SK-N-MC (cell line): ENCODE data around the gene PRKAR1B.
"Not testable (repeated sequence)": the region's sequence is repeated elsewhere in the genome, so short reads cannot be mapped to it uniquely, and the experiment has no call there.

Experiments used
- DNase-seq: peaks from one replicate; pipeline ENCODE4 v3.0.0-alpha.2; 2011; ENCODE audit warnings: low read depth, low spot score
- H3K27ac ChIP-seq: fragments of 200-600 bp; sonication (generic); 2 replicates; pipeline ENCODE4 v1.5.1; 2016; ENCODE audit warnings: mixed run types
- H3K36me3 ChIP-seq: fragments of 200-600 bp; sonication (generic); 2 replicates; pipeline ENCODE4 v1.6.1; 2017; ENCODE audit warnings: antibody characterized with exemption, low read length, mixed read lengths; ENCODE audit not compliant: insufficient read depth
- H3K4me3 ChIP-seq: fragments of 200-600 bp; sonication (generic); 2 replicates; pipeline ENCODE4 v1.5.1; 2016
- H3K9ac ChIP-seq: fragments of 200-600 bp; sonication (generic); 2 replicates; pipeline ENCODE4 v1.8.0; 2017; ENCODE audit warnings: mixed run types, mixed read lengths; ENCODE audit not compliant: insufficient read length
- H3K9me3 ChIP-seq: fragments of 200-600 bp; sonication (generic); 2 replicates; pipeline ENCODE4 v1.6.1; 2017; ENCODE audit warnings: low read depth, mild to moderate bottlenecking, antibody characterized with exemption, low read length, moderate library complexity, mixed read lengths
- EZH2 ChIP-seq: fragments of 200-600 bp; sonication (generic); IDR thresholded peaks from one replicate; pipeline ENCODE4 v1.6.1; 2017; ENCODE audit warnings: antibody characterized with exemption
- FOXP2 ChIP-seq: optimal IDR thresholded peaks from 2 replicates; pipeline ENCODE3; 2011; ENCODE audit warnings: mild to moderate bottlenecking, moderate library complexity; ENCODE audit not compliant: insufficient read depth; ENCODE audit errors: extremely low read length, control extremely low read depth
- POLR2AphosphoS5 ChIP-seq: IDR thresholded peaks from 2 replicates; pipeline ENCODE4 v1.6.1; 2012; ENCODE audit warnings: mild to moderate bottlenecking, low read depth, low read length, borderline replicate concordance

PRKAR1B gene

GRCh38 chr7:555551-556160 lies 171.4 kb downstream of the PRKAR1B start:
- no peak overlapping the region for H3K4me3 ChIP-seq
- DNase-seq, result no peak
- H3K27ac ChIP-seq, result no peak overlapping the region
- no peak overlapping the region for H3K9ac ChIP-seq
- no peaks in the 10 kb centered on the region for H3K36me3 ChIP-seq
- H3K9me3 ChIP-seq, result no peaks in the 10 kb centered on the region
- no peak for TF ChIP-seq FOXP2
- TF ChIP-seq EZH2, result no peak
- TF ChIP-seq POLR2AphosphoS5, result no peak

- H3K9me3 ChIP-seq, result no peaks in the 10 kb centered on the region
- H3K27ac ChIP-seq, result no peak overlapping the region
- no peak overlapping the region for H3K9ac ChIP-seq
- no peaks in the 10 kb centered on the region for H3K36me3 ChIP-seq
- DNase-seq, result no peak
- no peak overlapping the region for H3K4me3 ChIP-seq
- TF ChIP-seq EZH2 (no peak), POLR2AphosphoS5 (no peak), FOXP2 (no peak)
These were observed 173.4 kb downstream of the PRKAR1B start for GRCh38 chr7:553636-554111.

DNA sequence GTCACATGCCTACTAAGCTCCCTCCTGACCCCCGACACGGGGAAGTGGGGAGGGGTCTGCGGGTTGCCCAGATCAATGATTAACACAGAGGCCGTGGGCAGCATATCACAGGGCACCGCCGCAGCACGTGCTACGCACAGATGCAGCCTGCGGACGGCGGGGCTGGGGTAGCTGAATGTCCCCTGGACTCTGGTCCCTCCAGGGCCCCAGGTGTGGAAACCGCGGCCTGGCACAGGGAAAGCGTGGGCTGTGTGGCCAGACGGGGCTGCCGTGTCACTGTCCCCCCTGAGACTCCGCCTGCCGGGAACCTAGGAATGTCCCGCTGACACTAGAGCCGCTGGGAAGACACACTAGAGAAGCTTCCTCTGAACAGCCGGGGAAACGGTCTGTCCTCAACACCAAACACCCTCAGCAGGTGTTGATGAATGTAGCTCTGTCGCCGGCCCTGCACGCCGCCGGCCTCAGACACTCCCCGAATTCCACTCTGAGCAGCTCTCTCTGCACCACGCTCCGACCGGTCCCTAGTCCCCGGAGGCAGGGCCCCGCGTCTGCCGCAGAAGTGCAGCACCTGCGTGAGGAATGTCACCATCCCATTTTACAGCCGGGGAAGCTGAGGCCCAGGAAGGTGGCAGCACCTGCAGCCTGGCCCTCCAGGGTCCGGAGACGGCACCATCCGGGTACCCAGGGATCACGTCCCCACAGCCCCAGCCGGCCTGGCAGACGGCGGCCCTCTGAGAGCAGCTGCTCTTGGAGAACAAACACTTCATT lies 174.0 kb downstream of the PRKAR1B start:
- no peak overlapping the region for H3K4me3 ChIP-seq
- no peak overlapping the region for H3K9ac ChIP-seq
- TF ChIP-seq EZH2, result no peak
- no peaks in the 10 kb centered on the region for H3K36me3 ChIP-seq
- DNase-seq, result no peak
- no peaks in the 10 kb centered on the region for H3K9me3 ChIP-seq
- H3K27ac ChIP-seq, result no peak overlapping the region

GRCh38 chr7:552151-552867 lies 174.8 kb downstream of the PRKAR1B start:
- H3K4me3 ChIP-seq, H3K27ac ChIP-seq, H3K36me3 ChIP-seq, H3K9ac ChIP-seq, H3K9me3 ChIP-seq, DNase-seq: not testable (repeated sequence)

DNA sequence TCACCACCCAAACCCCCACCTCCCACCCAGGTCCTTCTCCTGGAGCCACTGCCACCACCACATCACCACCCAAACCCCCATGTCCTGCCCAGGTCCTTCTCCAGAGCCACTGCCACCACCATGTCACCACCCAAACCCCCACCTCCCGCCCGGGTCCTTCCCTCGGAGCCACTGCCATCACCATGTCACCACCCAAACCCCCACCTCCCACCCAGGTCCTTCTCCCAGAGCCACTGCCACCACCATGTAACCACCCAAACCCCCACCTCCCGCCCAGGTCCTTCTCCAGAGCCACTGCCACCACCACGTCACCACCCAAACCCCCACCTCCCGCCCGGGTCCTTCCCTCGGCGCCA lies 175.5 kb downstream of the PRKAR1B start:
- not testable (repeated sequence) for H3K9me3 ChIP-seq, DNase-seq, H3K4me3 ChIP-seq, H3K27ac ChIP-seq, H3K36me3 ChIP-seq, H3K9ac ChIP-seq

- no peak for TF ChIP-seq FOXP2
- no peak for TF ChIP-seq EZH2
- TF ChIP-seq POLR2AphosphoS5, result no peak
- Histone ChIP-seq H3K9ac (no peak overlapping the region), H3K36me3 (no peaks in the 10 kb centered on the region), H3K4me3 (no peak overlapping the region), H3K9me3 (no peaks in the 10 kb centered on the region), H3K27ac (no peak overlapping the region)
- no peak for DNase-seq
These were observed 176.0 kb downstream of the PRKAR1B start for GRCh38 chr7:550881-551614.

DNA sequence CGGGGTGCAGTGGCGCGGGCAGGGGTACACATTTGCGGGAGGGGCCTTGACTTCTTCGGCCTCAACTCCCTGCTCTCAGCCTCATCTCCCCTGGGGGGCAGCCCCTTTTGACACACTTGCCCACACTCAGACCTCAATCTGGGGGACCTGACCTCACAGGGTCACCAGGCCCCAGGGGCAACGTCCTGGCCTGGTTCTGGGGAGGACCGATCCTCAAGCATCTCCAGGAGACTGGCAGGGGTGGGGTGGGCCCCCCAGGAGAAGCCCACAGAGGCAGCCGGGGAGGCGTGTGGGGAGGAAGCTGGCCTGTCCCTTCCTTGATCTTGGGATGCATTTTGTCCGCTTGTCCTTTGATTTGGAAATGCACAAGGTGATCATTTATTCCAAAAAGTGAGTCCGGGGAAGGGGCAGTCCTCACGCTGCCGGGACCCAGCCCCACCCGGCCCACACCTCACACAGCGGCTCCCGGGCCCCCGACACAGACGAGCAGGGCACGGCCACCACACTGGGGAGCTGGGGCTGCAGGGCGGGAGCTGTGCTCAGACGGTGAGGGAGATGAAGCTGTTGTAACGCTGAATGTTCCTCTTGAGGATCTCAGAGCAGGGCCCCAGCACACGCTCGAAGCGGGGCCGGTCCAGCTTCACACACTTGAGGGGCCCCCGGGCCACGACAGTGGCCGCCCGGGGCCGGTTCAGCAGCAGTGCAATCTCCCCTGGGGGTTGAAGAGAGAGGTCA lies 177.0 kb downstream of the PRKAR1B start:
- Histone ChIP-seq H3K27ac (no peak overlapping the region), H3K9ac (no peak overlapping the region), H3K9me3 (no peaks in the 10 kb centered on the region), H3K4me3 (no peak overlapping the region), H3K36me3 (no peaks in the 10 kb centered on the region)
- DNase-seq, result no peak
- TF ChIP-seq EZH2, result no peak
- TF ChIP-seq POLR2AphosphoS5, result no peak
- no peak for TF ChIP-seq FOXP2

DNA sequence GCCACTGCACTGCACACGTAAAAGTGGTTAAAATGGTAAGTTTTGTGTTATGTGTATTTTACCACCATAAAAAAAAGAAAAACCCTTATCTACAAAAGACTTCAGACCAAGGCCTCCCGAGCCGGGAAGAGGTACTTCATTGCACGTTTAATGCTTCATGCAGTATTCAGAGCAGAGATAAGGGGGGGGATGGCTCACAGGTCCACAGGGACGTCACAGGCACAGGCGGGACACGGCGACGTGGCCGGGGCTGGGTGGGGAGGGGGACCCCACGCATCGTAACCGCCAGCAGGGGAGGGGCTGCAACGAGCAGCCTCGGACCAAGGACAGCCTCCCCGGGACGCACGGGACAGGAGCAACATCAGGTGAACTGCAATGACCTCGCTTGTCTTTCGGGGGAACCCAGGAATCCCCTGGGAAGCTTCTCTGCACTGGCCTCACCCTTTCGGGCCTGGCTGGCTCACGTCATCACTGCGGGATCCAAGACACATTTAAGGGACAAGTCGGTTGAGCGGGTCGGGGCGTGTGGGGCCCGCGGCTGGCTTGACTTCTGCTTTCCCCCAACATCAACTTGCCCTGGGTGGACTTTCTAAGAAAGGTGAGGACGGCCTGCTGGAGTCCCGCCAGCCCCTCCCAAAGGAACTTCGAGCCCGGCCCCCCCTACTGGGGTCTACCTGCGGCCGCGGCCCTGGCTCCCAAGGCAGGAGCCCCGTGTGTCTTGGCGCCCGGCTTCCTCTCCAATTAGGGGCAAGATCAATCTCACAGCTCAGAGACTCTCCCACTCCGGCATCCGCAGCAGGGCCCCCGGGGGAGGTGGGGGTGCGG lies 177.8 kb downstream of the PRKAR1B start:
- TF ChIP-seq FOXP2, result no peak
- no peak for TF ChIP-seq POLR2AphosphoS5
- no peak for TF ChIP-seq EZH2
- H3K27ac ChIP-seq, result no peak overlapping the region

More for the DNA sequence above, 177.8 kb downstream of the PRKAR1B start:
- DNase-seq, result no peak
- no peak overlapping the region for H3K4me3 ChIP-seq
- no peaks in the 10 kb centered on the region for H3K36me3 ChIP-seq
- H3K9me3 ChIP-seq, result no peaks in the 10 kb centered on the region
- H3K9ac ChIP-seq, result no peak overlapping the region
